CD4-positive, alpha-beta T cell (primary cell): Measurements from ENCODE around the gene LSAMP. TPM values are rescaled to one million over a fixed set of nuclear protein-coding genes. Genes with fewer than 3 reads are reported as not detected.

ENCODE experiments used
- ATAC-seq: fragments of 200-7000 bp; cut with Tn5 transposase; one replicate; pipeline ENCODE4 v1.10.0; 2022; ENCODE audit warnings: mild to moderate bottlenecking; ENCODE audit not compliant: poor library complexity
- CTCF ChIA-PET: fragments of 350-600 bp; sonication (Branson Sonifier 250); formaldehyde crosslinking; loops from one replicate; lab custom pipeline; 2021; ENCODE audit warnings: antibody characterized with exemption, inconsistent platforms; lab: Charles Lee
- POLR2A ChIA-PET: fragments of 350-600 bp; sonication (Branson Sonifier 250); formaldehyde crosslinking; loops from one replicate; lab custom pipeline; 2021; ENCODE audit warnings: antibody characterized with exemption, inconsistent platforms; lab: Charles Lee
- DNase-seq, 14 experiments: peaks; one replicate each; pipeline ENCODE4 v3.0.0-alpha.2; 2013 to 2020; ENCODE audit warnings: mixed read lengths in 2 of 14
- H3K27ac ChIP-seq, 2 donors: one replicate each; pipeline versions ENCODE4 v1.5.1 to v1.7.0; 2013; ENCODE audit warnings: low read length in 2 of 2, low read depth in 1 of 2, mild to moderate bottlenecking in 1 of 2
- H3K27me3 ChIP-seq, 2 experiments: 1 replicate in 1 of 2; 2 replicates in 1 of 2; pipeline versions ENCODE4 v1.6.1 to v1.7.0; 2013; ENCODE audit warnings: low read length in 2 of 2, control low read depth in 1 of 2, mild to moderate bottlenecking in 1 of 2, moderate library complexity in 1 of 2; ENCODE audit not compliant: insufficient read depth in 2 of 2, control insufficient read depth in 1 of 2
- H3K36me3 ChIP-seq: one replicate; pipeline ENCODE4 v1.6.1; 2013; ENCODE audit warnings: low read length, control low read depth; ENCODE audit not compliant: insufficient read depth
- H3K4me1 ChIP-seq: one replicate; pipeline ENCODE4 v1.6.1; 2013; ENCODE audit warnings: low read length, control low read depth; ENCODE audit not compliant: insufficient read depth
- H3K4me3 ChIP-seq: one replicate; pipeline ENCODE4 v1.5.1; 2013; ENCODE audit warnings: mild to moderate bottlenecking, low read length, moderate library complexity
- H3K9me3 ChIP-seq, 2 experiments: 1 replicate in 1 of 2; 2 replicates in 1 of 2; pipeline versions ENCODE4 v1.6.1 to v1.7.0; 2013; ENCODE audit warnings: low read length in 2 of 2, mild to moderate bottlenecking in 2 of 2, control low read depth in 1 of 2, moderate library complexity in 1 of 2; ENCODE audit not compliant: control insufficient read depth in 1 of 2, insufficient read depth in 1 of 2
- H3K27ac Mint-ChIP-seq: one replicate; pipeline ENCODE4 v1.8.0; 2020; ENCODE audit warnings: mixed read lengths
- H3K27me3 Mint-ChIP-seq: one replicate; pipeline ENCODE4 v1.8.0; 2021; ENCODE audit warnings: mixed read lengths
- H3K36me3 Mint-ChIP-seq: one replicate; pipeline ENCODE4 v1.8.0; 2021; ENCODE audit warnings: low read depth, mixed read lengths
- H3K4me1 Mint-ChIP-seq: one replicate; pipeline ENCODE4 v1.8.0; 2021; ENCODE audit warnings: low read depth, mixed read lengths
- H3K4me3 Mint-ChIP-seq: one replicate; pipeline ENCODE4 v1.8.0; 2020; ENCODE audit warnings: mild to moderate bottlenecking, mixed read lengths
- H3K9me3 Mint-ChIP-seq: one replicate; pipeline ENCODE4 v1.8.0; 2020; ENCODE audit warnings: mixed read lengths
- intact Hi-C, 2 experiments: fragments of 100-400 bp; cut with DNase I in 1 of 2; cut with micrococcal nuclease in 1 of 2; formaldehyde crosslinking; loops; one replicate each; pipeline versions ENCODE4 v1.15.1 to v1.9.0; 2023 to 2025; cut with DNase I, micrococcal nuclease
- total RNA-seq, 174 experiments: library from RNA in 2 of 174; stranded (reverse) in 2 of 174; gene quantifications; one replicate each; pipeline ENCODE4 v1.2.3 and lab custom pipeline; 2021 to 2026
- TF ChIP-seq, protein P1 (sequence below): fragments of 200-600 bp; IDR thresholded peaks from one replicate; pipeline ENCODE4 v1.8.0; 2022; ENCODE audit warnings: antibody characterized with exemption, mild to moderate bottlenecking

Gene LSAMP
- total RNA-seq, 2 experiments from 2014 or later, result not detected

DNA sequence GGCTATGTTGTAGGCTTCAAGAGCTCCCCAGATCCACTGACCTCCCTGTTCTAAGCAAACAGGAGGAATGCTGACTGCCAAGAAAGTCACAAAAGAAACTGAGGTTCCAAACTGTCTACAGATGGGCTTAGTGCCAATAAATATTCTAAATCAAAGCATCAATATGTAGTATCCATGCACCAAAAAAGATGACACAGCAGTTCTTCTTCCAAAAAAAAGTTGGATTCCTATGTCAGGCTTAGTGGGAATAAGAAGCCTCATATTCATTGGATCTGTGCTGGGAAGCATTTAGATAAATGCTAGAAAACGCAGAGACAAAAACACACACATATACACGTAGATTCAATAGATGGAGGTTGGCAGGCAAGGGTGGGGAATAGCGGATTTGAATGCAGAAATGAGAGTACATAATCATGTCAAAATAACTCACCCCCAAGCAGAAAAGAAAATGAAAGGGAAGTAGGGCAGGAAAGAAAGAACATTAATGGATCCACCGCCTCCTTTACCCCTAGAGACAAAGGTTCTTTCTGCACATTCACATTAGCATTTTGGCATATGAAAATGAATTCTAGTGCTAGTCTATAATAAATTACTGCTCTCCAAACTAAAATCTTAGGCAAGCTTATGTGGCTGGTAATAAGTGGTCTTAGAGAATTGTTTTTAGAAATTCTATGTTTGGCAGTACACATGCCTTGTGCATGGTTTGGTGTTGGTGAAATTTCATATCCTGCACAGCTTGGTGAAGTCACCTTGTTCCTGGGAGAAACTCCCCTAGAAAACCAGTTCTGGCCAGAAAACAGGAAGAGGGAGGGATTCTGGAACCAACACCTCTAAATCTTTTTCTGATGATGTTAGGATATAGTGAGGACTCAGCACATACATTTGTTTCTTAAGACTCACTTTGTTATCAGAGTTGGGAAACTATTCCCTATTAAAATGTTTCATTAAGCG is 283.4 kb downstream of the LSAMP start:
- CTCF ChIA-PET, result no interaction called here

DNA sequence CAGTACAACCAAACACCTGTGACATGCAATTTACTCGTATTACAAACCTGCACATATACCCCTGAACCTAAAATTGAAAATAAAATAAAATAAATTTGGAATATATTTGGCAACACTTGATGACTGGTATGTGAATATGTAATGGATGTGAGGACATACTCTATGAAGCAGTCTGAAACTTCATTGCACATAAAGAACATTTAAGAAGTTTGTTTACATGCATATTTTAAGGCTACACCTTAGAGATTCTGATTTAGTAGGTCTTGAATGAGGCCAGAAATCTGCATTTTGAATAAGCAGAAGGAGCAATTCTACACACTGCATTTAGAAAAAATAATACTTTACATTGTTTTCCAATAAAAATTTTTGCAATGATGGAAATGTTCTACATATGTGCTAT is 284.7 kb downstream of the LSAMP start:
- ChIA-PET CTCF (no interaction called here), POLR2A (no interaction called here)
- Histone ChIP-seq H3K27me3 (no peaks in the 10 kb centered on the region), H3K4me3 (no peak overlapping the region), H3K9me3 (no peaks in the 10 kb centered on the region), H3K27ac (no peak overlapping the region), H3K36me3 (no peaks in the 10 kb centered on the region), H3K4me1 (no peaks in the 10 kb centered on the region)
- TF ChIP-seq, protein P1, sequence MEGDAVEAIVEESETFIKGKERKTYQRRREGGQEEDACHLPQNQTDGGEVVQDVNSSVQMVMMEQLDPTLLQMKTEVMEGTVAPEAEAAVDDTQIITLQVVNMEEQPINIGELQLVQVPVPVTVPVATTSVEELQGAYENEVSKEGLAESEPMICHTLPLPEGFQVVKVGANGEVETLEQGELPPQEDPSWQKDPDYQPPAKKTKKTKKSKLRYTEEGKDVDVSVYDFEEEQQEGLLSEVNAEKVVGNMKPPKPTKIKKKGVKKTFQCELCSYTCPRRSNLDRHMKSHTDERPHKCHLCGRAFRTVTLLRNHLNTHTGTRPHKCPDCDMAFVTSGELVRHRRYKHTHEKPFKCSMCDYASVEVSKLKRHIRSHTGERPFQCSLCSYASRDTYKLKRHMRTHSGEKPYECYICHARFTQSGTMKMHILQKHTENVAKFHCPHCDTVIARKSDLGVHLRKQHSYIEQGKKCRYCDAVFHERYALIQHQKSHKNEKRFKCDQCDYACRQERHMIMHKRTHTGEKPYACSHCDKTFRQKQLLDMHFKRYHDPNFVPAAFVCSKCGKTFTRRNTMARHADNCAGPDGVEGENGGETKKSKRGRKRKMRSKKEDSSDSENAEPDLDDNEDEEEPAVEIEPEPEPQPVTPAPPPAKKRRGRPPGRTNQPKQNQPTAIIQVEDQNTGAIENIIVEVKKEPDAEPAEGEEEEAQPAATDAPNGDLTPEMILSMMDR, result no peak
- ATAC-seq (no peak), DNase-seq (no peak)
- intact Hi-C loops, result no loop called here
- H3K27me3 Mint-ChIP-seq, result no peaks in the 10 kb centered on the region
- H3K36me3 Mint-ChIP-seq, result no peaks in the 10 kb centered on the region
- H3K27ac Mint-ChIP-seq, result no peak overlapping the region
- no peak overlapping the region for H3K4me3 Mint-ChIP-seq
- H3K4me1 Mint-ChIP-seq, result no peaks in the 10 kb centered on the region
- peaks cover 5% of the 10 kb centered on the region for H3K9me3 Mint-ChIP-seq

More for the DNA sequence above, 283.4 kb downstream of the LSAMP start:
- DNase-seq (no peak), ATAC-seq (no peak)
- no peak overlapping the region for H3K4me3 ChIP-seq
- Mint-ChIP-seq H3K27ac (no peak overlapping the region), H3K9me3 (peaks cover 5% of the 10 kb centered on the region), H3K36me3 (no peaks in the 10 kb centered on the region), H3K4me3 (no peak overlapping the region), H3K4me1 (no peaks in the 10 kb centered on the region), H3K27me3 (no peaks in the 10 kb centered on the region)
- POLR2A ChIA-PET, result no interaction called here
- no peaks in the 10 kb centered on the region for H3K4me1 ChIP-seq
- intact Hi-C loops, result no loop called here
- TF ChIP-seq, protein P1, result no peak
- no peaks in the 10 kb centered on the region for H3K36me3 ChIP-seq
- H3K27me3 ChIP-seq, result no peaks in the 10 kb centered on the region
- H3K9me3 ChIP-seq, result peaks cover 0 to 2% of the 10 kb centered on the region in 2 experiments
- H3K27ac ChIP-seq, result no peak overlapping the region

DNA sequence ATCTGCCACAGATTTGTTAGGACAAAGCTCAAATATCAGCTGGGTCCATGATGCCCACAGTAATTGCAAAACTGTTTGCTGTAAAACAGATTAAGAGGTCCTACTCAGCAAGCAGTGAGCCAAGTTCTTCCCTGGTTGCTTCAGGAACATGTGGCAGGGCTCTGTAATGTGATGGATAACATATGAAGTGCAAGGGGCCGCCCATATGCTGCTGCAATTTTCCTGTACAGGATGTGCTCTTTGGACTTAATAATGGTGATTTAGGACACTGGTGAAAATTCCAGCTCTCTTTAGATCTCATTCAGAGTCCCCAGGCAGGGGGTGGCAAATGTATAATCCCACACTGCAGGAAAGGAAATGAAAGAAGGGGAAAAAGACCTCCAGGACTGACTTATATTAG is 289.4 kb downstream of the LSAMP start:
- Mint-ChIP-seq H3K9me3 (peaks cover 5% of the 10 kb centered on the region), H3K36me3 (no peaks in the 10 kb centered on the region), H3K27me3 (no peaks in the 10 kb centered on the region), H3K4me3 (no peak overlapping the region), H3K27ac (no peak overlapping the region), H3K4me1 (no peaks in the 10 kb centered on the region)
- ATAC-seq (no peak), DNase-seq (no peak)
- intact Hi-C loops, result no loop called here
- TF ChIP-seq, protein P1, result no peak
- no peaks in the 10 kb centered on the region for H3K36me3 ChIP-seq
- H3K4me3 ChIP-seq, result no peak overlapping the region
- no peak overlapping the region for H3K27ac ChIP-seq
- H3K4me1 ChIP-seq, result no peaks in the 10 kb centered on the region
- POLR2A ChIA-PET, result no interaction called here
- H3K9me3 ChIP-seq, result no peaks in the 10 kb centered on the region
- CTCF ChIA-PET, result no interaction called here
- H3K27me3 ChIP-seq, result no peaks in the 10 kb centered on the region
